ENCODE data around the gene PIGO.
A peak's percentile ranks its signal among the peaks of the same experiment; 100 is the strongest.

Gene PIGO

DNA sequence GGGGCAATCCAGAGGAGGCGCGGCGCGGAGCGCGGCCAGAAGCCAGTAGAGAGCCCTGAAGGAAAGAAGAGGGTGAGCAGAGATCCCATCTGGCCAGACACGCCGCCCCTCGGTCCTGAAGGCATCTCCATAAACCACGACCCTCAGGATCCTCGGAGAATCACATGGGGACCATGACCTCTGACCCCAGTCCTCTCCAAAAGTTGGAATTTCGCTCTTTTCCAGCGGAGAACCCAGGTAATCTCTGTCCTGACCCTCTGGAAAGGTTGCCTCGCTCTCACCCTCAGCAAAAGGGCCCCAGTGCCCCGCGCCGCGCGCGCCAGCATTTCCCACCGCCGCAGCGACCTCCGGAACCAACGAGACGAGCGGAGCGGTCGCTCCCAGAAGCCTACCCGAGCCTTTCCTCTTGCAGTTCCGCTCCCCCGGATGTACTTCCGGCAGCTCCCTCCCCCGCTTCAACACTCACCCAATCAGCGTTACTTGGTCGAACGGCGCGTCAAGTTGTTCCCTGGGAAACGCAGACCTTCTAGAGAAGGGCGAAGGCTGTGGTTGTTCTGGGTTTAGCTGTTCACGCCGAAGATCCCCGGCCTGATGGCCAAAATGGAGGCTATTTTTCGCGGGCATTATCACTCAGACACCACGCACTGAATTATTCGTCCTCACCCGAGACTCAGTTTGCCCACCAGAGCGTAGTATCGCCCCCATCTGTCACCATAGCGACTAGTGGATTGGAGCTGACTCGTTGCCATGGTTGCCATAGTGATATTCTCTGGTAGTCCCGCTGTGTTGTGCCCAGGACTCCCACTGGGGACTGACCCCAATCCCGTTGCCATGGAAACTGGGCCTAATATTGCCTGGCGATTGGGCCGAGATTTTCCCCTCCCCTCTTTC is 6.6 kb upstream of the PIGO start, which contains the start of gene STOML2:
Gene STOML2, minus strand, starts transcription at position 363 of the 891 bp plus-strand sequence. Its CDS starts 37 bp downstream, at position 326.
- Histone ChIP-seq H3K9me3 (replicated peaks; ENCODE audit: insufficient read depth, low read length) (no peaks in the 10 kb centered on the region), H3K79me2 (ENCODE audit: low read length) (peaks cover 23% of the 10 kb centered on the region), H3K27ac (ENCODE audit: low read length) (peak within 1 kb of the TSS; percentile 83), H2AFZ (ENCODE audit: low read length) (peak within 1 kb of the TSS; percentile 69), H3K9me2 (replicated peaks; ENCODE audit: insufficient read depth, low read length) (no peaks in the 10 kb centered on the region), H3K9ac (ENCODE audit: low read length) (peak within 1 kb of the TSS; percentile 93), H3K4me1 (ENCODE audit: low read length) (peaks cover 11% of the 10 kb centered on the region), H3K4me3 (ENCODE audit: low read length) (peak within 1 kb of the TSS; percentile 86), H3K36me3 (replicated peaks; ENCODE audit: insufficient read depth, low read length) (0 out of 2 replicates have a peak, but pooled peaks cover 4% of the 10 kb centered on the region), H3K4me2 (ENCODE audit: low read depth, low read length) (peak within 1 kb of the TSS; percentile 82), H3K27me3 (replicated peaks; ENCODE audit: insufficient read depth, low read length) (no peaks in the 10 kb centered on the region), H4K20me1 (ENCODE audit: insufficient read depth, low read length) (no peaks in the 10 kb centered on the region), H3F3A (ENCODE audit: insufficient read depth, low read length) (peaks cover 10% of the 10 kb centered on the region; the same call in 1 of the 2 replicates)
- TF ChIP-seq, protein P1, sequence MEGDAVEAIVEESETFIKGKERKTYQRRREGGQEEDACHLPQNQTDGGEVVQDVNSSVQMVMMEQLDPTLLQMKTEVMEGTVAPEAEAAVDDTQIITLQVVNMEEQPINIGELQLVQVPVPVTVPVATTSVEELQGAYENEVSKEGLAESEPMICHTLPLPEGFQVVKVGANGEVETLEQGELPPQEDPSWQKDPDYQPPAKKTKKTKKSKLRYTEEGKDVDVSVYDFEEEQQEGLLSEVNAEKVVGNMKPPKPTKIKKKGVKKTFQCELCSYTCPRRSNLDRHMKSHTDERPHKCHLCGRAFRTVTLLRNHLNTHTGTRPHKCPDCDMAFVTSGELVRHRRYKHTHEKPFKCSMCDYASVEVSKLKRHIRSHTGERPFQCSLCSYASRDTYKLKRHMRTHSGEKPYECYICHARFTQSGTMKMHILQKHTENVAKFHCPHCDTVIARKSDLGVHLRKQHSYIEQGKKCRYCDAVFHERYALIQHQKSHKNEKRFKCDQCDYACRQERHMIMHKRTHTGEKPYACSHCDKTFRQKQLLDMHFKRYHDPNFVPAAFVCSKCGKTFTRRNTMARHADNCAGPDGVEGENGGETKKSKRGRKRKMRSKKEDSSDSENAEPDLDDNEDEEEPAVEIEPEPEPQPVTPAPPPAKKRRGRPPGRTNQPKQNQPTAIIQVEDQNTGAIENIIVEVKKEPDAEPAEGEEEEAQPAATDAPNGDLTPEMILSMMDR (IDR thresholded peaks at IDR 0.05; ENCODE audit: low read length) = no peak
- TF ChIP-seq EZH2 (optimal IDR thresholded peaks at IDR 0.05; ENCODE audit: low read depth, low read length) = no peak
- no peak for TF ChIP-seq EZH2phosphoT487 (IDR thresholded peaks at IDR 0.05; ENCODE audit: low read length)
- DNase-seq = peak; percentile 96

DNA sequence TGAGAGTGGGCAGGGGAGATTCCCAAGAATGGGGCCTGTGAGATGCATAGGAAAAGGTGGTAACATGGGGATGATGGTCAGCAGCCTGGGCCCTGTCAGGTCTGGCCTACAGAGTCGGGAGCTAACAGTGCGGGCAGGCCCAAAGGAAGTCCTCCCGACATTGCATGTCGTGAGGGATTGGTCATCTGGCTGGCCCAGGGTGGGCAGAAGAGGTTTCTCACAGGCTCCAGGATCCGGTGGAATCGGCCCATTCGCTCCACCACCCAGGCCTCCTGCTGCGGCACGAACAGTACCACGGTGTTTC is 6.0 kb upstream of the PIGO start:
- Histone ChIP-seq H3K9ac (ENCODE audit: low read length) (peak overlapping the region; percentile 93), H4K20me1 (ENCODE audit: insufficient read depth, low read length) (no peaks in the 10 kb centered on the region), H3K27ac (ENCODE audit: low read length) (peak overlapping the region; percentile 83; the same call in 1 of the 2 replicates), H3K27me3 (replicated peaks; ENCODE audit: insufficient read depth, low read length) (no peaks in the 10 kb centered on the region), H3K9me3 (replicated peaks; ENCODE audit: insufficient read depth, low read length) (no peaks in the 10 kb centered on the region), H3K4me3 (ENCODE audit: low read length) (peak overlapping the region; percentile 86), H3F3A (ENCODE audit: insufficient read depth, low read length) (peaks cover 10% of the 10 kb centered on the region; the same call in 1 of the 2 replicates), H2AFZ (ENCODE audit: low read length) (peak overlapping the region; percentile 59), H3K9me2 (replicated peaks; ENCODE audit: insufficient read depth, low read length) (no peaks in the 10 kb centered on the region), H3K4me2 (ENCODE audit: low read depth, low read length) (peak overlapping the region; percentile 82), H3K79me2 (ENCODE audit: low read length) (peaks cover 23% of the 10 kb centered on the region), H3K36me3 (replicated peaks; ENCODE audit: insufficient read depth, low read length) (0 out of 2 replicates have a peak, but pooled peaks cover 4% of the 10 kb centered on the region), H3K4me1 (ENCODE audit: low read length) (peaks cover 11% of the 10 kb centered on the region)
- TF ChIP-seq, protein P1 (IDR thresholded peaks at IDR 0.05; ENCODE audit: low read length) = no peak
- no peak for TF ChIP-seq EZH2phosphoT487 (IDR thresholded peaks at IDR 0.05; ENCODE audit: low read length)
- no peak for TF ChIP-seq EZH2 (optimal IDR thresholded peaks at IDR 0.05; ENCODE audit: low read depth, low read length)
- DNase-seq = no peak

DNA sequence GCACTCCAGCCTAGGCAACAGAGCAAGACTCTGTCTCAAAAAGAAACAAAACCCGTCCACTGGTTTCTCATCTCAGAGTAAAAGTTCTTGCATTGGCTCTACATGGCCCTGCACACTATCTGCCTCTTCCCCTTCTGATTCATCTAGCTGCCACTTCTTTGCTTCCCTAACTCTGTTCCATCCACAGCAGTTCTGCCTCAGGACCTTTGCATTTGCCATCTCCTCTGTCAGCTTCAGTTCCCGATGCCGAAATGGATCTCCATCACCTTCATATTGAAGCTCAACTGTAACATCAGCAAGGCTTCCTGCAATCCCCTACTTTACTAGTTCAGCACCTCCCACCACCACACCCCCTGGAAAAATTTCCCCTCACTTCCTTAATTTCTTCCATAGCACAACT is 1.2 kb upstream of the PIGO start:
- Histone ChIP-seq H3K9me2 (replicated peaks; ENCODE audit: insufficient read depth, low read length) (no peaks in the 10 kb centered on the region), H3K9me3 (replicated peaks; ENCODE audit: insufficient read depth, low read length) (no peaks in the 10 kb centered on the region), H3K4me2 (ENCODE audit: low read depth, low read length) (no peak overlapping the region), H3K4me3 (ENCODE audit: low read length) (no peak overlapping the region), H2AFZ (ENCODE audit: low read length) (no peak overlapping the region), H3F3A (ENCODE audit: insufficient read depth, low read length) (peaks cover 8% of the 10 kb centered on the region; the same call in 1 of the 2 replicates), H3K36me3 (replicated peaks; ENCODE audit: insufficient read depth, low read length) (0 out of 2 replicates have a peak, but pooled peaks cover 4% of the 10 kb centered on the region), H3K9ac (ENCODE audit: low read length) (no peak overlapping the region), H3K27me3 (replicated peaks; ENCODE audit: insufficient read depth, low read length) (no peaks in the 10 kb centered on the region), H3K79me2 (ENCODE audit: low read length) (peaks cover 30% of the 10 kb centered on the region), H3K27ac (ENCODE audit: low read length) (no peak overlapping the region), H4K20me1 (ENCODE audit: insufficient read depth, low read length) (no peaks in the 10 kb centered on the region), H3K4me1 (ENCODE audit: low read length) (peaks cover 12% of the 10 kb centered on the region)
- DNase-seq = no peak
- no peak for TF ChIP-seq EZH2 (optimal IDR thresholded peaks at IDR 0.05; ENCODE audit: low read depth, low read length)
- TF ChIP-seq EZH2phosphoT487 (IDR thresholded peaks at IDR 0.05; ENCODE audit: low read length) = no peak
- TF ChIP-seq, protein P1 (IDR thresholded peaks at IDR 0.05; ENCODE audit: low read length) = no peak

All from MM.1S (cell line).